ENCODE results near the gene STX8.

Gene STX8

DNA sequence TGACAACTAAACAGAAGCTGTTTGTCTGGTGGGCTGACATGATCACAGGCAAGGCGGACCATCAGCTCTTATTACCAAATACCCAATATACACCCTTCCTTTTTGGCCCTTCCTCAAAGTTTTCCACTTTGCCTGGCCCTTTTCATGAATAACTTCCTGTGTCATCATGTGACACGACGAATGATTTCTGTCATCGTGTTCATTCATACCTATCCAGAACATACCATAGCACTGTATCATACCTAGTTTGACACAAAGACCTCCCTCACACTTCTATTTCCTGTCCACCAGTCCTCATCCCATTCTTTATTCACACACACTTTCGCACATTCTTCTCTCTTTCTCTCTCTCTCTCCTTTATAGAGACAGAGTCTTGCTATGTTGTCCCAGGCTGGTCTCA, 131.8 kb downstream of the STX8 start:
- no peak for DNase-seq (ENCODE audit: low spot score)

DNA sequence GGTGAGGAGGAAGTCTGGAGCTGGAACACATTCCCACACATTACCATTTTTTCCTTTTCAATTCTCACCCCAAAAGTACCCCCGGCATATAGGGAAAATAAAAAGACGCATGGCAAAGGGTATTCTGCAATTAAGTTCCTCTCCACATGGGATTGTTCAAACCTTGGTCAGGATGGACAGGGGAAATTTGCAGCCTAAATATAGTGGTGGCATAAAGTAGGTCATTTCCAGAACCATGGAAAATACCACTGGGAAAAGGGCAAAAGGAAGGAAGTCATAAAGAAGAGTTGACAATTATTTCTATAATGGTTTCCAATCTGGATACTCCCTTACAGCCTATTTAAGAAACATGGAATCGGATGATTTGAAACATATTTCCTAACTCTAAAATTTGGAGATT, 135.8 kb downstream of the STX8 start:
- DNase-seq (ENCODE audit: low spot score): no peak

DNA sequence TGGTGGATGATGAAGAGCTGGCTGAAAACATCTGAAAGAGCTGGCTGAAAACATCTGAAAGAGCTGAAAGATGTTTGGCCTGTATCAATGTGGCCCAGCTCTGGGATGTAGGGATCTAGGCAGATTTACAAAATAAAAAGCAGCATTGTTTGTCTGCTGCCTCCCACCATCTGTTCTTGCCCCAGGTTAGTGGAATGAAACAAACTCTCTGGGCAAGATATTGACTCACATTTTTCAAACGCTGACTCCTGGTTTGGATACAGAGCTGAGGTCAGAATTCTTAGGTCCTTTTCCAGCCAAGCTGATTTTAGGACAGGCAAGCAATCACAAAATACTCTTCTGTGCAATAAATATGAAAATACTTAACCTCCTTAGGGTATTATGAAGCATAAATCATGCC, 139.0 kb downstream of the STX8 start:
- no peak for DNase-seq (ENCODE audit: low spot score)

DNA sequence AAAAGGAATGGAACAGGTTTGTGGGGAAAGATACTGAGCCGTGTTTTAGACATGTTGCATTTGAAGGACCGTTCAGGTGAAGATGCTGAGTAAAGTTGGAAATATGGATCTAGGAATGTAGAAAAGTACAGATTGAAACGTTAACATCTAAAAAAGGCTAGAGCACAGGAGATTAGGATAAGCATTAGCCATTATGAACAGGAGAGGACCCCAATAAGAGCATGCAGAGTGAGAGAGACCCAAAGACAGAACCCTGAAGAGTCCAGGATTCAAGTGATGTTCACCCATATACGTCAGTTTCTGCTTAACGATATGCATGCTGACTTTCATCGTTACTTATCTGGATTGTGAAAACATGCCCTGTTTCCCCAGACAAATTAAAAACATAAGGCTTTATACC, 140.5 kb downstream of the STX8 start:
- DNase-seq (ENCODE audit: low spot score): no peak

DNA sequence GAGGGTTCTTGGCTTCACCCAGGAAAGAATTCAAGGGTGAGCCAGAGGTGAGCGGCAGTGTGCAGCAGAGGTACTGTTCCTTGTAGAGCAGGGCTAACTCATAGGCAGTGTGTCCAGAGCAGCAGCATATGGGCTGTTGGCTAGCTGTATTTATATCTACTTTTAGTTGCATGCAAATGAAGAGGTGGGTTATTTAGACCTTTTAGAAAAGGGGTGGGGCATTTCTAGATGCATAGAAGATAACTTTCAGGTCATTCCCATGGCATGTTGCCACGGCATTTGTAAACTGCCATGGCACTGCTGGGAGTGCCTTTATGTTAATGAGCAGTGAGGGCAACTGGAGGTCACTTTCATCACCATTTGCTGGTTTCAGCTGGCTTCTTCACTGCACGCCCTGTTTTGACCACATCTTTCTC, 141.0 kb downstream of the STX8 start:
- no peak for DNase-seq (ENCODE audit: low spot score)

DNA sequence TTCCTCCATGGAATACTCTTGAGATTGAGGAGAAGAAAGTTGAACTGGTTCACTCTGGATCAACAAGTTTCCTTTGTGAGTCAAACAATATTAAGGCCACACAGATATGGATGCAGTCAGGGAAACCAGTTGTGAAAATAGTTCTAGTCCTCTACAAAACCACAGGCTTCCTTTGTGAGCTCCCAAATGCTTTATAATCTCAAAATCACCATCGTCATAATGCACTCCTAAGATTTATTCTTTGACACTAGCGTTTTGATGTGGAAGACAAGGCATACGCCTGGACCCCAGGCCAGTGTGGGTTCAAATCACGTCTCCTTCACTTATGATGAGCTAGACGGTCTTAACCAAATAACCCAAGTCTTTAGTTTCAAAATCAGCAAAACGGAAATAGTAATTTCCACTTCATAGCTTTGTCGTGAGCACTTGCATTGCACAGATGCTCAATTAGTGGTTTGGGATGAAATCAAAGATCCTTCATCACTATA, 142.6 kb downstream of the STX8 start:
- DNase-seq (ENCODE audit: low spot score): no peak

DNA sequence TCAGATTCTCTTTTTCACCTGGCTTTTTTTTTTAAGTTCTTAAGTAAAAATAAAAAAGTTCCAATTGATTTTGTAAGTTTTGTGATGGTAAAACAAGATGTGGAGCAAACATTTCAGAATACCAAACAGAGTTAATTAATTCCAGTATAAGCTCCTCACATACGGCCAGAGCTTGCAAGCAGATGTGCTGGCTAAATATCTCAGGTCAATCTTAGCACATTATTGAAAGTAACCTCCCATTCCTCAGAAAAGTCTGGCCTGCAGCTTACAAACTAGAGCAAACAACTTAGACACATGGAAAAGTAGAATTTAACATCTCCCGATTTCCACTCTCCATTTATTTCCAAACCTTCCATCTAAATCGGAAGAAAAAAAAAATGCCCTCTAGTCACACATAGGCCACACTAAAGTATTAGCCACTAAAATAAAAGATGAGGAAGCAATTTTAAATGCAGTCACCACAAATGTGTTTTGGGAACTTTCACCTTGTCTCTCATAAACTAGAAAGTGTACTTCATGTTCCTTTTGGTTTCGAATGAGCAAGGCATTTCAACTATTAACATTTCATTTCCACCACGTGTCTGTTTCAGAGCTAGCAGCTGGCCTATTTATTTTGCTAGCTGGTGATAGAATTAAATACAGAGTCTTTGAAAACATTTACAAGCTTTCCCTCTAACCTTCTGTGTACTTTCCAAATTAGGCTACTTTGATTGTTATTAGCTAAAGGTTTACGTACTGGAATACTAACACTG, 143.3 kb downstream of the STX8 start:
- no peak for DNase-seq (ENCODE audit: low spot score)

DNA sequence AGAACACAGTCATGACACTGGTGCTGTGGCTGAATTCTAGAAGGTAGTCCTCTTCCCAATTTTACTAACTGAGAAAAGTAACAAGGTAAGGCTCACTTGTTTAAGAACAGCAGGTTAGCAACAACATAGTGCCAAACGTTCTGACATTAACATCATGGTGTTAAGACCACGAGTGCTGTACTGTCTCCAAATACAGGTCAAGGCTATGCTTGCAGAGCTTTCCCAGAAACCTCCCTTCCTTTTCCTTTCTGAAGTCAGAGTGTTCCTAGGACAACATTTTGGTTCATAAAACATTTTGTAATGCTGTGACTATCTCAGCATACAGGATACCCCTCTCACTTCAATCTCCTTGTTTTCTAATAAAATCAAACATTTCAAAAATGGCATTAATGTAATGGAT, 144.0 kb downstream of the STX8 start:
- DNase-seq (ENCODE audit: low spot score): no peak

DNA sequence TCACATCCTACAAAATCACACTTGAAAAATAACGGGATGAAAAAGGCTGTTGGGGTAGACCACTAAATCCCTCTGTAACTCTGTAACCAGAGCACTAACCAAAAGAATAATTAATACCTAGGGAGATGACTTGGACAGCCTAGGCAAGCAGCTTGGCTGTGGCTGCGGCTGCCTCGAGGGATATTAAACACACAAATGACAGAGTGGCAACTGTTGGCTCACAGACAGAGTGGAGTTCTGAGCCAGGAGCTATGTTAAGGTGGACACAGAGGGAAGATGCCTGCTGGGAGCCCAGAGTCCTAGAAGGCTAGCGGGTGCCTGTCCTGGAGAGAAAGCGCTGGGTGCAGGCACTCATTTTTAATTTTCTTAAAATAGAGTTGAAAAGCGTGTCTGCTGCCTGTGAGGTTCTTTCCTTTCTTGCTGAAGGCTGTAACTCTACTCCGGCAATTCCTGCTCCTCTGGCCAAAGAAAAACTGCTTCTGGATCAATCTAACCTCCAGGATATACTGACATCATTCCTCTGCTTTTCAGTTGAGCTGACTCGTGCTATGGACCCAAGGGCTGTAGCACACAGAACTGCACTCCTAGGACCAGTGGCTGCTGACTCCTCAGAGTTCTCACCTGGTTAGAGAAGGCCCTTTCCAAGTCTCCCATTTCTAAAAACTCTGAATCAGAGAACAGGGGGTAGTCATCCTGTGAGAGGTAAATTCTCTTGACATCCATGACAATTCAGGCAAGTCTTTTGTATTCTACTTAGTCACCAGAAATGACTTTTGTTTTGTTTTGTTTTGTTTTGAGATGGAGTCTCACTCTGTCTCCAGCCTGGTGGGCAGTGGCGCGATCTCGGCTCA, 147.9 kb downstream of the STX8 start:
- DNase-seq (ENCODE audit: low spot score): no peak

DNA sequence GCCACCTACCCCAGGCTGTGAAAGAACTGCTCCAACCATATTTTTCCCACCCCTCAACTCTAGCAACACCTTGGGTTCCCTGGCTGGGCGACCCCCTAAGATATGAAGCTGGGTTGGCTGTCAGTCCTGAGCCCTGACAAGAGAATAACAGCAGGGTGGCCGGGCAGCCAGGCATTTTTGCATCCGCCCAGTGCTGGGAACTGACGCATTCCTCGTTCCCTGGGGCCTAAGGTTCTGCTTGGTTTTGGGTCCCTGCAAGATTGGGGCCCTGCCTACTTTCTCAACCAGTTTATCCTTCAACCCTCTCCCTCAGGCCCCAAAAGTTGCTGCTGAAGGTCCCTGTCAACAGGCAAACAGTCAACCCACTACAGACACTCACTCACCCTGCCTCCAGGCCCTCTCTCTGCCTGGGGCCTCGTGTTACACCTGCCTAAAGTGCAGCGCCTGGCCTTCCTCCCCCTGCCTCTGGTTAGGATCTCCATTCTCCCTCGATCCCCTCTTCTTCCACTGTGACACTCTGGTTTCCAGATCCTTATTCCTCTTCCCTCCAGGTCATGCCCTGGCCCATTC, 151.5 kb downstream of the STX8 start:
- DNase-seq (ENCODE audit: low spot score): no peak

DNA sequence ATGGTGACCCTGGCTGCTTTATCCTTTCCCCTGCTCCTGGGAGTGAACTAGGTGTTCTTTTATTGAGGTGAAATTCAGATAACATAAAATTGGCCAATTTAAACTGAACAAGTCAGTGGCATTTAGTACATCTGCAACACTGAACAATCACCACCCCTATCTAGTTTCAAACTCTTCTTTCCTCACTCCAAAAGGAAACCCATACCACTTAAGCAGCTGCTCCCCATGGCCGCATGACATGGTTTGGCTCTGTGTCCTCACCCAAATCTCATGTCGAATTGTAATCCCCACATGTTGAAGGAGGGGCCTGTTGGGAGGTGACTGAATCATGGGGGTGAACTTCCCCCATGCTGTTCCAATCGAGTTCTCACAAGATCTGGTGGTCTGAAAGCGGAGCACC, 154.1 kb downstream of the STX8 start:
- DNase-seq (ENCODE audit: low spot score): no peak

DNA sequence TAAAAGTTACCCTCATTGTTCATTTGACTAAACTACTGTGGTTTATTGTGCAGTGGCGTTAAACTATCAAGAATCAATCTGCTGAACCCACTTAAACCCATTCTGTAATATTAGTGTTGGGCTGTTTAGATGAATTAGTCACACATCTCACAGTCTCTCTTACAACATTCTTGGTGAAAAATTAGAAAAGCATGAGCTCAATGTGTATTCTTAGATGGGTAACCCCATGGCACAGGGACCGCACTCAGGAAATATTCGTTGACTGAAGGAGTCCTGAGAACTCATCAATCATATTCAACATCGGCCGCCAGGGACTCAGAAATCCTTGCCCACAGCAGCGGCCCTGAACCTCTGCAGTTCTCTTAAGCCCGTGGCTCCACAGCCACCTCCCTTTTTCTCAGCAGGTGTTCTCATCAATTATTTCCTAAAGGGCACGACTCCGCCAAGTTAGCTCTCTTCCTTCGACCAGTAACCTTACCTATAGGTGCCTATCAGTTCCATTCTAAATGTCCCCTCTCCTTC, 155.6 kb downstream of the STX8 start:
- DNase-seq (ENCODE audit: low spot score): no peak

DNA sequence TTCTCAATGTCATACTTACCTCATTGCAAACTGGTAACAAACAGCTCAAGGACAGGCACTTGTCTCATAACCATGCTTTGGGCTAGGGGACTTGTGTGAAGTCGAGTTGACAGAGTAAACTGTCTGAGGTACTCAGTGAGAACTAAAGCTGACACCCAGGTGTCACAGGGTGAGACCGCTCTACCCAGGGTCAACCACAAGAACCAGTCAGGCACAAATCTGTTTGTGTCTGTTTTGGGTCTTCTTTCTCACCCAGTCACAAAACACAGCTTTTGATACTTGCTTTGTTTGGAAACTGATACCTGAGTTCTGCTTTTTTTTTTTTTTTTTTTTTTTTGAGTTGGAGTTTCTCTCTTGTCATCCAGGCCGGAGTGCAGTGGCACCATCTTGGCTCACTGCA, 161.1 kb downstream of the STX8 start:
- DNase-seq (ENCODE audit: low spot score): no peak

DNA sequence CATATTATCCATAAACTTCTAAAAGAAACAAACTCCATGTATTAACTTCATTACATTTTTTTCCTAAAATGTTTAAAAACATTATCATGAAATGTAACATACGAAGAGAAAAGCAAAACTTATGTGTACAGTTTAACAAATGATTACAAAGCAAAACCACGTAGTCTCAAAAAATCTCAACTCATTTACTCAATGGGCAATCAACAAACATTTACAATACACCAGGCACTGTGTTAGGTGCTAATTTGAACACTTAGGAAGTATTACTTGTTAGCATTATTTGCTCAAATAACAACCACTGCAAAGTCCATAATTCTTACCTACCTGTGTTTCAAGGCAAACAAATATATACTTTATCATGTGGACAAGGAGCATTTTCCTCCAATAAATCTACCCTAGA, 164.9 kb downstream of the STX8 start:
- no peak for DNase-seq (ENCODE audit: low spot score)

DNA sequence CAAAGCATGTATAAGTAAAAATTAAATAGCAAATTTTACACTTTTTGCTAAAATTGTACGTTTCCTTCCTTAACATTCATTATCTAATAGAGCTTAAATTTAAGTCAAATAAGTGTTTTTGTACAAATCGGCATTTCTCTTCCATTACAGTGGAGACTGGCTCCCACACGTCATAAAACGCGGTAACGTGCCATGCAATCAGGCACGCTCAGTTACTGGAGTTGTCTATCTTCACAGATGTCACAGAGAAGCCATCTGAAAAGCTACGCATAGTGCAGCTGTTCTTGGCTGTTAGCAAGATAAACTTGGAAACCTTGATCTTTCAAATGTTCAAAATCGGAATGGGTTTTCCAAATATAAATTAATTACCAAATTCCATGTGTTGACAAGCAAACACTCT, 165.3 kb downstream of the STX8 start:
- DNase-seq (ENCODE audit: low spot score): no peak

DNA sequence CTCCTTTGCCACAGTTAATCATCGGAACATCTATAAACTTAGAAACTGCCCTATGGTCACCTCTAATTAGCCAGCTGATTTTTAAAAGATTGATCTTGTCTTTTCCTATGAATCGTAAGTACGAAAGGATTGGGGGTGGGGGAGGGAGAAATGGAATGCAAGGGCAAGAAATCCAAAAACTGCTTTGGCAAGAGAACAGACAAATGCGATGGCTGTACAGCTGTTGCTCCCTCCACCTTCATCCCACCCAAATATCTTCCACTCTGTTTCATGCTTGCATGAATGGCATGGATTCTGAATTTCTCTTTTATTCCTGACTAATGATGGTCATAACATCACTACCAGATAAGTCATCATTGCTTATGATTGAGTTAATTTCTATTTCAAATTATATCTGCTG, 165.7 kb downstream of the STX8 start:
- DNase-seq (ENCODE audit: low spot score): no peak

DNA sequence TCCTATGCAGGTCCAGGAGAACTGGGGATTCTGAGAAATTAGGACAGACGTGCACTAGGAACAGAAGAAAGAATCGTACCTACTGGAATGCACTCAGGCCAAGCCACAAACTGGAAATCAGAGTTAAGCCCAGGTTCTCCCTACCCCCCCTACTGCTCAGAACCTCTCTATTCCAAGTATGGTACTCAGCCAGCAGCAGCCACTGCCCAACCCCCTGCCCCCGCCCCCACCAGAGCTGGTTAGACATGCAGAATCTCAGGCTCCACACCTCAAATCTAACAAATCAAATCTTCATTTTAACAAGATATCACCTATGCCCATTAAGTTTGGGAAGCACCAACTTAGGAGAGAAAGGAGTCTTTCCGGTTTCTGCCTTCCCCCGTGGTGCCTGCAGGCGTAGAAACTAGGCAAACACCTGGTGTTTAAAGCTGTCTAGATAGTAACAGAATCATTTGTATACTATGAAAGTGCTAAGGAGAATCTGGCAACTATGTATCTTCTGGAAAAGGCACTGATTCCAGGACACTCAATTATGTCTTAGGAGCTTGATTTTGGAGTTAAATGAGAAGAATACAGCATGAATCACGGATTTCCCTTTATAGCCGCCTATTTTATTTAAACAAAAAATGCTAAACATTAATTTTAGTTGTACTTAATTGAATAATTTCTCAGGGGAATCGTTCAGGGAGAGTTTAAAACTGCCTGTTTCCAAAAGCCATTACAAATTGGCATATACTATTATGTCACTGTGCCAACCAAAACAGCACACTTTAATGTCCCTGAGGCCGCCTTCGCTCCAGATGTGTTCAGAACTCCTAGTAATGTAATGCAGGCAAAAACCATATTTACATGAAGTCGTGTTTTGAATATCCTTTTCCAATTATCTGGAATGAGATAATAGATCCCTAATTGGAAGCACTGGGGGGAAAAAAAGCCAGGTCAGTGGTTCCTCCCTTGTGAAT, 166.5 kb downstream of the STX8 start:
- no peak for DNase-seq (ENCODE audit: low spot score)

DNA sequence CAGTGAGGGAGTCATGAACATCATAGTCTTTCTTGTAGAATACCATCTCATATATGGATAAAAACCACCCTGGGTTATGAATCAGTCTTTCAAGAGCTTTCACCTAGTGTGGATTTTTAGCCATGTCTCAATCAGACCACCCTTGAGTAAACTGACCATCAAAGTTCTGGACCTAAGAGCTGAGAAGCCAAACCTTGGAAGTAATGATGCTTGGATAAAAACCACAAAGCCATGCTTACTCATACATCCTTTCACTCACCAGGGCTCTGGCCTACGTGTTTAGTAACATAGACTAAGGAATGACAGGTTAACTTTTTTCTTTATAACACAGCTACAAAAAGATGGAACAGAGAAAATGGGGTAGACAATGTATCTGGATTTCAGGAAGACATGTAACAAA, 167.2 kb downstream of the STX8 start:
- no peak for DNase-seq (ENCODE audit: low spot score)

DNA sequence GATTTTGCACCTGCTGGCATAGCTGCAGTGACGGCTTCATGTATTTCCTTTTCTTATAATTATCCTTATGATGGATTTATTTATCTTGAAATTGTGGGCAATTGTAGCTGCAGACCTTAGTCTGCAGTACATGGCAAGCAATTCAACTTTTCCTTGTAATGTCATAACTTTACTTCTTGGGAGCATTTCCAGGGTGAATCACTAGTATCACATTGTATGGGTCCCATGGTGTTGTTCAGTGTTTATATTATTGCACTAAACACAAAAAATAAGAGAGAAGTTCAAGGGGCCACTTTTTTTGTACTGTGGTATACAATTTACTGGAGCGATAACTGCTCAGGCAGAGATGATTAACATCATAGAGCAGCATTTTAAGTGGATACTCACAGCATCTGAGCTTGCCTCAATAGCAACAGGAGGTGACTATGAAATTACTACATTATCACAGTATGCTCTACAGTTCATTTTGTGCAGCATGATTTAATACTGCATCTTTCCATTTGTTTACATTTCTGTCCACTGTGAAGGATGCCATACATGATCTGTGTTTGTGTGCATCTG, 169.5 kb downstream of the STX8 start:
- DNase-seq (ENCODE audit: low spot score): no peak

DNA sequence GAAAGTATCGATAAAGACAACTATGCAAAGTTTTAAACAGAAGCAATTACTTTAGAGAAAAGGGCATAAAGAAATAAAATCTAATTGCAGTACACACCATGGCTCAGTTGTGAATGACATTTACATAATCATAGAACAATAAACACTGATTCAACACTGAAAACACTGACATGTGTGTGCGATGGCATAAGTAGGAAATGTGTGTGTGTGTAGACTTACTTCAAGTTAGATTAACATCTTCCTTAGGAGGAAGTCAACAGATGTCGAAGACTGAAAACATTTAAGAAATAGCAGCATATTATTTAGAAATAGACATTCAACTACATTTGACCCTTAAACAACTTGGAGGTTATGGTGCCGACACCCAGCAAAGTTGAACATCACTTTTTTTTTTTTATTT, 172.4 kb downstream of the STX8 start:
- DNase-seq (ENCODE audit: low spot score): no peak

DNA sequence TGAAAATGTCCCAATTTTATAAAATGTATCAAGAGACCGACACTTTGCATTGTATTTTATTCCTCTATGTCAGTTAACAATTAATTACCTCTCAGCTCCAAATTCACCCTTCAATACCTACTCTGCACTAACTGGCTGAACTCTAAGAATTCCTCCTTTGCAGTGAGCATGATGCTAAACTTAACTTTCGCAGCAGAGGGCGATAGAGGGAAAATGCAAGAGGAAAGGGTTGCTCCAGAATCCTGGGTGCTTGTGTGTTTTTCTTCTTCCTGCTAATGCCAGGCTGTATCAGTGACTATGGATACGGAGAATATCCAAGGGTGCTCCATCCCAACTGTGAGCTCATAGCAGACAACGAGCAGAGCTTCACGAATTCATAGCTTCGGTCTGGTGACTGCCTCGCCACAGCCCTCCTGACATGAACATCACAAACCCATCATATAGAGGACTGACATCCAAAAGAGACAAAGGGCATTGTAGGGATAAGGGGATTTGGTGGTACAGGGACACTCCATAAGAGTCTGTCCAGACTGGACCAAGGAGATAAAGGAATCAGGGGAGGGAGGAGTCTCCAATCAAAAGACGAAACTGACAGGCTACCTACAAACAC, 172.9 kb downstream of the STX8 start:
- DNase-seq (ENCODE audit: low spot score): peak; percentile 27

All from CD4-positive, alpha-beta T cell treated with Interleukin-2 at 100 ng/mL for 4 hours (primary cell).